ENCODE data around the gene NET1. TPM values are rescaled to one million over a fixed set of nuclear protein-coding genes. Genes with fewer than 3 reads are reported as not detected.

NET1 gene
- total RNA-seq, 1 donor from 2014 or later, result 90.5 TPM

DNA sequence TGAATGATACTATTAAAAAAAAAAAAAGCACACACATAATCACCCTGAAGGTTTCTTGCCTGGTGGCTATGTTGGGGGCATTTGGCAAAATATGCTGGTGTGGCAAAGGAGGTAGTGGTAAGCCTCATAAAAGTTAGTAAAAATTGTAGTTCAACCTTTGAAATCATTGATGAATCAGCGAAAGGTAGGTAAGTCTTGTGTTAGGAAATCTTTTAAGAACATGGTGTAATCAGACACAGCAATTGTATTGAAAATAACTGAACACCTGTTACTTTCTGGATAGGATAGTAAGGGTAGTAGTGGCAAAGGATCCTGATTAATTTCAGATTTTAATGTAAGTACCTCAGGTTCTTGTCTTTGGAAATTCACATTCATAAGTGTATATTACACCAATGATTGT is 46.1 kb downstream of the NET1 start:
- H3K27ac ChIP-seq, result no peak overlapping the region
- H3K4me3 ChIP-seq, result no peak overlapping the region
- Mint-ChIP-seq H3K27me3 (ENCODE audit: insufficient read depth, low read depth) (peaks cover 2% of the 10 kb centered on the region), H3K4me3 (no peak overlapping the region), H3K9me3 (no peaks in the 10 kb centered on the region), H3K36me3 (peaks cover 52% of the 10 kb centered on the region), H3K27ac (no peak overlapping the region), H3K4me1 (no peaks in the 10 kb centered on the region)
- no peak for DNase-seq (ENCODE audit: low spot score)
- peaks cover 32% of the 10 kb centered on the region for H3K36me3 ChIP-seq
- TF ChIP-seq EZH2 (IDR thresholded peaks at IDR 0.05), result no peak
- no peaks in the 10 kb centered on the region for H3K9me3 ChIP-seq (ENCODE audit: low read depth)
- H3K4me1 ChIP-seq, result no peaks in the 10 kb centered on the region
- no peak overlapping the region for H2AFZ ChIP-seq (replicated peaks)
- no peaks in the 10 kb centered on the region for H3K27me3 ChIP-seq
- H3K4me2 ChIP-seq, result no peak overlapping the region
- no peaks in the 10 kb centered on the region for H3K79me2 ChIP-seq (ENCODE audit: low read depth)
- no peaks in the 10 kb centered on the region for H3F3A ChIP-seq (ENCODE audit: low read depth)
- no peak overlapping the region for H3K9ac ChIP-seq
- no peaks in the 10 kb centered on the region for H4K20me1 ChIP-seq (ENCODE audit: low read depth)

DNA sequence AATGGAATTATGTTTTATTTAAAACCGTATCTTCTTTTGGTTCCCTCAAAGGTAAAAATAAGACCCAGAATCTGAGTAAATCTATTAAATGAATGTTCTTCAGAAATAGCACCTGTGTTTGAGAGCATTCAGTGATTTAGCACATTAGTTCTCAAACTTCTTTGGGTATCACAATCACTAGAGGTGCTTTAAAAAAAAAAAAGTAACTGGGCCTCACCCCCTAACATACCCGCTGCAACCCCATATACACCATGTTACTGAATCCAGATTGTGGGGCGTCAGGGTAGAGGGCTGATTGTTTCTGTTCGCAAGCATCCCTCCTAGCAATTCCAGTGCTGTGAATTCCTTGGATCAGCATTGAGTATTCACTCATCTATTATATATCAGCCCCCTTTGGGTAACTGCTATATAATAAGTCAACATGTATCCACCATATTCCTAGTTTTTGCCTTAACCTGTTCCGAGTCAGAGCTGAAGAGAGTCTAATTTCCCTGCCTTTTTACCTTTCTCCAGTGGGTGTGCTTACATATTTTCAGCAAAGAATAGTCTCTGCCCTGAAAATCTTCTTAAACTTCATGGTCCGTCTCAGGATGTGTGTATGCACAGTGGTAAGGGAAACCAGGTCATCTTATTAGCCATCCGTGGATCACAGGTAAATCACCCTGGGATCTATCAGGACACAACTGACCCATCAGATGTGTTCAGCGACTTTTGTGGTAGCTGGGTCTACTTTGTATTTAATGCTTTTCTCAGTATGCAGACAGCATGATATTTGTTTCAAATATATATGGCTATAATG is 46.8 kb downstream of the NET1 start:
- H3K36me3 Mint-ChIP-seq, result peaks cover 51% of the 10 kb centered on the region
- Histone ChIP-seq H2AFZ (replicated peaks) (no peak overlapping the region), H3K27me3 (no peaks in the 10 kb centered on the region), H3K4me2 (no peak overlapping the region), H3K27ac (no peak overlapping the region), H3F3A (ENCODE audit: low read depth) (no peaks in the 10 kb centered on the region), H3K79me2 (ENCODE audit: low read depth) (no peaks in the 10 kb centered on the region), H3K4me1 (no peaks in the 10 kb centered on the region), H3K4me3 (no peak overlapping the region), H3K9me3 (ENCODE audit: low read depth) (no peaks in the 10 kb centered on the region), H3K36me3 (peaks cover 32% of the 10 kb centered on the region), H4K20me1 (ENCODE audit: low read depth) (no peaks in the 10 kb centered on the region), H3K9ac (no peak overlapping the region)
- peaks cover 2% of the 10 kb centered on the region for H3K9me3 Mint-ChIP-seq
- H3K27me3 Mint-ChIP-seq (ENCODE audit: insufficient read depth, low read depth), result peaks cover 2% of the 10 kb centered on the region
- H3K4me1 Mint-ChIP-seq, result no peaks in the 10 kb centered on the region
- H3K27ac Mint-ChIP-seq, result no peak overlapping the region
- DNase-seq (ENCODE audit: low spot score), result no peak
- no peak overlapping the region for H3K4me3 Mint-ChIP-seq
- TF ChIP-seq EZH2 (IDR thresholded peaks at IDR 0.05) (no peak), EZH2phosphoT487 (IDR thresholded peaks at IDR 0.05) (no peak)
- TF ChIP-seq, protein P1, sequence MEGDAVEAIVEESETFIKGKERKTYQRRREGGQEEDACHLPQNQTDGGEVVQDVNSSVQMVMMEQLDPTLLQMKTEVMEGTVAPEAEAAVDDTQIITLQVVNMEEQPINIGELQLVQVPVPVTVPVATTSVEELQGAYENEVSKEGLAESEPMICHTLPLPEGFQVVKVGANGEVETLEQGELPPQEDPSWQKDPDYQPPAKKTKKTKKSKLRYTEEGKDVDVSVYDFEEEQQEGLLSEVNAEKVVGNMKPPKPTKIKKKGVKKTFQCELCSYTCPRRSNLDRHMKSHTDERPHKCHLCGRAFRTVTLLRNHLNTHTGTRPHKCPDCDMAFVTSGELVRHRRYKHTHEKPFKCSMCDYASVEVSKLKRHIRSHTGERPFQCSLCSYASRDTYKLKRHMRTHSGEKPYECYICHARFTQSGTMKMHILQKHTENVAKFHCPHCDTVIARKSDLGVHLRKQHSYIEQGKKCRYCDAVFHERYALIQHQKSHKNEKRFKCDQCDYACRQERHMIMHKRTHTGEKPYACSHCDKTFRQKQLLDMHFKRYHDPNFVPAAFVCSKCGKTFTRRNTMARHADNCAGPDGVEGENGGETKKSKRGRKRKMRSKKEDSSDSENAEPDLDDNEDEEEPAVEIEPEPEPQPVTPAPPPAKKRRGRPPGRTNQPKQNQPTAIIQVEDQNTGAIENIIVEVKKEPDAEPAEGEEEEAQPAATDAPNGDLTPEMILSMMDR (IDR thresholded peaks at IDR 0.05), result no peak

DNA sequence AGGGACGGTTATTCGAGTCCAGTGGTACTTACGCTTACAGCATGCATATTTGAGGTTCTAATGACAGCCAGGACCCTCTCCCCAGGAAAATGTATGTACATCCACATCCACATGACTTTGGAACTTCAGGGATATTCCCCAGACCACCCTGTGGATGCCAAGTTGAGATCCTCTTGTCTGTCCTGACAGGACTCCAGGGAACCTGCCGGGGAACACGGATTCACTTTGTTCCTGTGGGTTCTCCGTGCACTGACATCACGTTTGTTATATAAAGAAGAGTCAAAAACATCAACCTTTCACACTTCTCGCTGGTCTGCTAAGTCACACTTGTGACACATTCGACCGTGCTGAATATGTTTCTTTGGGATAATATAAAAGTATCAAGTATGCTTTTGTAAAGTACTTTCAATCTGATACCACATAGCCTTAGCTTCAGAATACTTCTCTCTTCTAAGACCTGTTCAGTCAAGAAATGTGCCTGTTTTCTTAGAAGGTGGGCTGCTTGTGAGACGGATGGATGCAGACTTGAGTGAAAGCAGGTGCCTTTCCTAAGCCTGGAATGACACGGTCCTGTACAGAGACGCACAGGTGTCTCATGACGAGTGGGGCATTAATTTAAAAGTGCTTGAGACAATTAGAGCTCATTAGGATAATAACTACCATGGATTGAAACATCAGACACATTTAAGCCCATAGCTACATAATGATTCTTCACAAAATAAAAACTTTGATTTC is 48.3 kb downstream of the NET1 start:
- no peak for DNase-seq (ENCODE audit: low spot score)
- Histone ChIP-seq H2AFZ (replicated peaks) (no peak overlapping the region), H3K36me3 (peaks cover 21% of the 10 kb centered on the region), H3K4me1 (no peaks in the 10 kb centered on the region), H4K20me1 (ENCODE audit: low read depth) (no peaks in the 10 kb centered on the region), H3K27me3 (no peaks in the 10 kb centered on the region), H3K79me2 (ENCODE audit: low read depth) (no peaks in the 10 kb centered on the region), H3F3A (ENCODE audit: low read depth) (no peaks in the 10 kb centered on the region), H3K9ac (no peak overlapping the region), H3K4me3 (no peak overlapping the region), H3K27ac (no peak overlapping the region), H3K9me3 (ENCODE audit: low read depth) (no peaks in the 10 kb centered on the region), H3K4me2 (no peak overlapping the region)
- H3K4me3 Mint-ChIP-seq, result no peak overlapping the region
- H3K27me3 Mint-ChIP-seq (ENCODE audit: insufficient read depth, low read depth), result peaks cover 3% of the 10 kb centered on the region
- H3K36me3 Mint-ChIP-seq, result peaks cover 47% of the 10 kb centered on the region
- no peak overlapping the region for H3K27ac Mint-ChIP-seq
- H3K4me1 Mint-ChIP-seq, result peaks cover 4% of the 10 kb centered on the region
- H3K9me3 Mint-ChIP-seq, result peaks cover 2% of the 10 kb centered on the region
- TF ChIP-seq EZH2phosphoT487 (IDR thresholded peaks at IDR 0.05) (no peak), EZH2 (IDR thresholded peaks at IDR 0.05) (no peak)
- TF ChIP-seq, protein P1 (IDR thresholded peaks at IDR 0.05), result no peak

DNA sequence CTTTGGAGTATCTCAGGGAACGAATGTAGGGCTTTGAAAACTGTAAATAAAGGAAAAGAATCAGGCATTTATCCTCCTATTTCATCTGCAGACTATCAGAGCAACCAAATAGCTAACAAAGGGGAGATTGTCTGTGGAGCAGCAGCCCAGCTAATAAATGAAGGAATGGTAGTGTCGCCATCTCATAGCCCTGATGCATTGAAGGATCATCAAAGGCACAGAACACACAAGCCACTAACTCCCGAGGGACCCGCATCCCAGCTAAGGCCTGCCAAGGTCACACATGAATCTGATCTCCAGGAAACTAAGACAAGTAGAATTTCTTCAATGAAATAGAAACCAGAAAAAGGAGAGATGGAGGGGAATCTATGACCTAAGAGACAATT is 48.8 kb downstream of the NET1 start:
- Histone ChIP-seq H3K9ac (no peak overlapping the region), H3K4me2 (no peak overlapping the region), H3K79me2 (ENCODE audit: low read depth) (no peaks in the 10 kb centered on the region), H4K20me1 (ENCODE audit: low read depth) (no peaks in the 10 kb centered on the region), H3K27me3 (no peaks in the 10 kb centered on the region), H3K27ac (no peak overlapping the region), H3K9me3 (ENCODE audit: low read depth) (no peaks in the 10 kb centered on the region), H3K4me1 (peaks cover 2% of the 10 kb centered on the region), H3K4me3 (no peak overlapping the region), H3K36me3 (peaks cover 16% of the 10 kb centered on the region), H2AFZ (replicated peaks) (no peak overlapping the region), H3F3A (ENCODE audit: low read depth) (peaks cover under 1% of the 10 kb centered on the region)
- Mint-ChIP-seq H3K27ac (no peak overlapping the region), H3K36me3 (peaks cover 42% of the 10 kb centered on the region), H3K4me3 (no peak overlapping the region), H3K27me3 (ENCODE audit: insufficient read depth, low read depth) (peaks cover 2% of the 10 kb centered on the region), H3K9me3 (peaks cover 2% of the 10 kb centered on the region), H3K4me1 (peaks cover 7% of the 10 kb centered on the region)
- DNase-seq (ENCODE audit: low spot score), result no peak
- TF ChIP-seq, protein P1 (IDR thresholded peaks at IDR 0.05), result no peak
- TF ChIP-seq EZH2phosphoT487 (IDR thresholded peaks at IDR 0.05), result no peak
- TF ChIP-seq EZH2 (IDR thresholded peaks at IDR 0.05), result no peak

All from neural progenitor cell (in vitro differentiated cells).